HL-60 (cell line): ENCODE results near the gene RBMS3.

Source experiments
- CTCF ChIP-seq: IDR thresholded peaks from one replicate; pipeline ENCODE4 v1.5.1; 2011; ENCODE audit warnings: low read length, control low read depth, inconsistent platforms; ENCODE audit not compliant: insufficient read depth
- GABPA ChIP-seq: IDR thresholded peaks from 2 replicates; pipeline ENCODE4 v1.6.1; 2012; ENCODE audit warnings: low read depth
- POLR2AphosphoS5 ChIP-seq: IDR thresholded peaks from 2 replicates; pipeline ENCODE4 v1.6.1; 2012; ENCODE audit warnings: low read depth
- TF ChIP-seq, protein P1 (sequence below): IDR thresholded peaks from 2 replicates; pipeline ENCODE4 v1.6.1; 2012; ENCODE audit warnings: low read depth; ENCODE audit not compliant: insufficient replicate concordance

- TF ChIP-seq CTCF (no peak), POLR2AphosphoS5 (no peak), GABPA (no peak)
- TF ChIP-seq, protein P1, sequence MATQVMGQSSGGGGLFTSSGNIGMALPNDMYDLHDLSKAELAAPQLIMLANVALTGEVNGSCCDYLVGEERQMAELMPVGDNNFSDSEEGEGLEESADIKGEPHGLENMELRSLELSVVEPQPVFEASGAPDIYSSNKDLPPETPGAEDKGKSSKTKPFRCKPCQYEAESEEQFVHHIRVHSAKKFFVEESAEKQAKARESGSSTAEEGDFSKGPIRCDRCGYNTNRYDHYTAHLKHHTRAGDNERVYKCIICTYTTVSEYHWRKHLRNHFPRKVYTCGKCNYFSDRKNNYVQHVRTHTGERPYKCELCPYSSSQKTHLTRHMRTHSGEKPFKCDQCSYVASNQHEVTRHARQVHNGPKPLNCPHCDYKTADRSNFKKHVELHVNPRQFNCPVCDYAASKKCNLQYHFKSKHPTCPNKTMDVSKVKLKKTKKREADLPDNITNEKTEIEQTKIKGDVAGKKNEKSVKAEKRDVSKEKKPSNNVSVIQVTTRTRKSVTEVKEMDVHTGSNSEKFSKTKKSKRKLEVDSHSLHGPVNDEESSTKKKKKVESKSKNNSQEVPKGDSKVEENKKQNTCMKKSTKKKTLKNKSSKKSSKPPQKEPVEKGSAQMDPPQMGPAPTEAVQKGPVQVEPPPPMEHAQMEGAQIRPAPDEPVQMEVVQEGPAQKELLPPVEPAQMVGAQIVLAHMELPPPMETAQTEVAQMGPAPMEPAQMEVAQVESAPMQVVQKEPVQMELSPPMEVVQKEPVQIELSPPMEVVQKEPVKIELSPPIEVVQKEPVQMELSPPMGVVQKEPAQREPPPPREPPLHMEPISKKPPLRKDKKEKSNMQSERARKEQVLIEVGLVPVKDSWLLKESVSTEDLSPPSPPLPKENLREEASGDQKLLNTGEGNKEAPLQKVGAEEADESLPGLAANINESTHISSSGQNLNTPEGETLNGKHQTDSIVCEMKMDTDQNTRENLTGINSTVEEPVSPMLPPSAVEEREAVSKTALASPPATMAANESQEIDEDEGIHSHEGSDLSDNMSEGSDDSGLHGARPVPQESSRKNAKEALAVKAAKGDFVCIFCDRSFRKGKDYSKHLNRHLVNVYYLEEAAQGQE: no peak
Measured at GRCh38 chr3:30026851-30027250, 746.0 kb downstream of the RBMS3 start.
